Measurements from ENCODE around the gene TOR2A. TPM values are rescaled to one million over a fixed set of nuclear protein-coding genes. Genes with fewer than 3 reads are reported as not detected.

The TOR2A gene
- total RNA-seq, 1 donor from 2014 or later: 15.1 TPM

DNA sequence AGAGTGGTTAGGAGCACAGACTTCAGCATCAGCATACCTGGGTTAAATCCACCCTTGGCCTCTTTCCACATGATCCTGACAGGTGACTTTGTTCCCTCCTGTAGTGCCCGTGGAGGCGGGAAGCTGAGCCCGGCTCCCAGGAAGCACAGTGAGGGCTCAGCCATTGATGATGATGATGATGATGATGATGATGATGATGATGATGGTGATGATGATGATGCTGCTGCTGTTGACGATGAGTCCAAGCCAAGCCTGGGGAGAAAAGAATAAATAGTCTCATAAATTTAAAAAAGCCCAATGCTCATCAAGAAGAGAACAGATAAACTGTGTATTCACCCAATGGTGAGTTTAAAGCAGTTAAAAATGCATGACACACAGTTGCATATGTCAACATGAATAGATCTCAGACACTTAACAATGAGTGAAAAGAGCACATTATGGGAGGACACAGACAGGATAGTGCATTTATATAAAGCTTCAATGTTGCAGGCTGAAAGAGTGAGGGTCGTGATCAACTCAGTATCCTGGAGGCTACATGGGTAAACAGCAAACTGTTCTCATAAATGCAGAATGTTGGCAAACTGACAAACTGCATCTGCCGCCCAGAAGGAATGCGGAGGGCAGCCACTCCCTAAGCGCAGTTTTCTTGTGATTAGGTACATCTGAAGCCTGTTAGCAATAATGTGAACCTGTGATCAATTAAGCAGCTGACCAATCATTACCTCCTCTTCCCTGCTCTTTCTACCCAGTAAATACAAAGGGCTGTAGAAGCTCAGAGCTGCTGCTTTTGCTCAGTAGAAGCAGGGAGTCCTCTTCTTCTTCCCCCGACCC lies 40.0 kb downstream of the TOR2A start:
- Mint-ChIP-seq H3K4me1 (peaks cover 12% of the 10 kb centered on the region), H3K4me3 (no peak overlapping the region), H3K36me3 (ENCODE audit: low read depth) (no peaks in the 10 kb centered on the region), H3K27ac (no peak overlapping the region), H3K27me3 (no peaks in the 10 kb centered on the region), H3K9me3 (no peaks in the 10 kb centered on the region)
- TF ChIP-seq, protein P1, sequence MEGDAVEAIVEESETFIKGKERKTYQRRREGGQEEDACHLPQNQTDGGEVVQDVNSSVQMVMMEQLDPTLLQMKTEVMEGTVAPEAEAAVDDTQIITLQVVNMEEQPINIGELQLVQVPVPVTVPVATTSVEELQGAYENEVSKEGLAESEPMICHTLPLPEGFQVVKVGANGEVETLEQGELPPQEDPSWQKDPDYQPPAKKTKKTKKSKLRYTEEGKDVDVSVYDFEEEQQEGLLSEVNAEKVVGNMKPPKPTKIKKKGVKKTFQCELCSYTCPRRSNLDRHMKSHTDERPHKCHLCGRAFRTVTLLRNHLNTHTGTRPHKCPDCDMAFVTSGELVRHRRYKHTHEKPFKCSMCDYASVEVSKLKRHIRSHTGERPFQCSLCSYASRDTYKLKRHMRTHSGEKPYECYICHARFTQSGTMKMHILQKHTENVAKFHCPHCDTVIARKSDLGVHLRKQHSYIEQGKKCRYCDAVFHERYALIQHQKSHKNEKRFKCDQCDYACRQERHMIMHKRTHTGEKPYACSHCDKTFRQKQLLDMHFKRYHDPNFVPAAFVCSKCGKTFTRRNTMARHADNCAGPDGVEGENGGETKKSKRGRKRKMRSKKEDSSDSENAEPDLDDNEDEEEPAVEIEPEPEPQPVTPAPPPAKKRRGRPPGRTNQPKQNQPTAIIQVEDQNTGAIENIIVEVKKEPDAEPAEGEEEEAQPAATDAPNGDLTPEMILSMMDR (IDR thresholded peaks at IDR 0.05): no peak
- no peak for DNase-seq
- CTCF ChIA-PET: interaction anchor here (0.5 kb wide), 1 partner anchor 175 kb away, joined by 3 read pairs; no protein-coding TSS in a partner anchor
- intact Hi-C loops (cut with micrococcal nuclease): no loop called here
- ATAC-seq (ENCODE audit: low read depth): no peak
- POLR2A ChIA-PET: no interaction called here

DNA sequence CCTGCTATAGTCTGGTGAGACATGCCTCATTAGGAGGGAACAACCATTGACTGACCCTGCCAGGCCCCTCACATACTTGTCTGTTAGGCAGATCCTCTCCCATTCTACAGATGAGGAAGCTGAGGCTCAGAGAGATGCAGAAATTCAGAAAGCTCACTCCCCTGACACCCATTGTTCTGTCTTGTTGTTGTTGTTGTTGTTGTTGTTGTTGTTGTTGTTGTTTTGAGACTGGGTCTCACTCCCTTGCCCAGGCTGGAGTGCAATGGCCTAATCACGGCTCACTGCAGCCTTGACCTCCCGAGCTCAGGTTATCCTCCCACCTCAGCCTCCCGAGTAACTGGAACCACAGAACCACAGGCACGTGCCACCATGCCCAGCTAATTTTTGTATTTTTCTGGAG lies 41.4 kb downstream of the TOR2A start:
- TF ChIP-seq, protein P1 (IDR thresholded peaks at IDR 0.05): no peak
- DNase-seq: no peak
- ChIA-PET POLR2A (interaction anchor here (0.6 kb wide), 1 partner anchor 9 kb away, joined by 3 read pairs; no protein-coding TSS in a partner anchor), CTCF (no interaction called here)
- intact Hi-C loops (cut with micrococcal nuclease): no loop called here
- Mint-ChIP-seq H3K9me3 (no peaks in the 10 kb centered on the region), H3K4me1 (no peaks in the 10 kb centered on the region), H3K4me3 (no peak overlapping the region), H3K27ac (no peak overlapping the region), H3K27me3 (no peaks in the 10 kb centered on the region), H3K36me3 (ENCODE audit: low read depth) (no peaks in the 10 kb centered on the region)
- no peak for ATAC-seq (ENCODE audit: low read depth)

DNA sequence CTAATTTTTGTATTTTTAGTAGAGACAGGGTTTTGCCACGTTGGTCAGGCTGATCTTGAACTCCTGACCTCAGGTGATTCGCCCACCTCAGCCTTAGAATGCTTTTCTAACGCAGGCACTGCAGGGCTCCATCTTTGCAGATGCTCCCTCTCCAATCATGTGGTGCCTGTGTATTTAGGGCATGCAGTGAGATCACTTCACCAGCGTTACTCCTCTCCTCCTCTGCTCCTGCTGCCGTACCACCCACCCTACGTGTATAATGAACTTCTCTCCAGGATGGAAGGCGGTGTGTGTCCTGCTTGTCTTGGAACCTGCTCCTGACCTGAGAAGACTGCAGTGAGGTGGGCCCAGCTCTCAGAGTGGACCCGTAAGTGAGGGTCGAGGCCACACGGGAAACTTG lies 42.0 kb downstream of the TOR2A start:
- Mint-ChIP-seq H3K36me3 (ENCODE audit: low read depth) (no peaks in the 10 kb centered on the region), H3K27ac (no peak overlapping the region)
- intact Hi-C loops (cut with micrococcal nuclease): no loop called here

DNA sequence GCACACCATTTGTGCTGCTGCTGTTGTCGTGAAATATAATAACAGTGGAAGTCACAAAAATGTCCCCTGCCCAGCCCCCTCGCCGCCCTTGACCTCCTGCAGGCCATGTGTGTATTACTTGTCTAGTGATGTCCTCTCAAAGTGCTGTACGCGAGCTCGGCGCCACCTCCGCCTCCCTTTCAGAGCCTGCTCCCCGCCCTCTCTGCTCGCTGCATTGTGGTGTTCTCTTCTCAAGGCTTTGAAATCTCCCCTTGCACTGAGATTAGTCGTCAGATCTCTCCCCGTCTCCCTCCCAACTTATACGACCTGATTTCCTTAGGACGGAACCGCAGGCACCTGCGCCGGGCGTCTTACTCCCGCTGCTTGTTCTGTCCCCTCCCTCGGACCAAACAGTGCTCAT lies 43.0 kb downstream of the TOR2A start:
- no peak for ATAC-seq (ENCODE audit: low read depth)
- no peak for DNase-seq
- Mint-ChIP-seq H3K27me3 (no peaks in the 10 kb centered on the region), H3K27ac (no peak overlapping the region), H3K36me3 (ENCODE audit: low read depth) (no peaks in the 10 kb centered on the region), H3K4me3 (no peak overlapping the region), H3K4me1 (no peaks in the 10 kb centered on the region), H3K9me3 (no peaks in the 10 kb centered on the region)
- CTCF ChIA-PET: no interaction called here
- intact Hi-C loops (cut with micrococcal nuclease): no loop called here
- POLR2A ChIA-PET: no interaction called here
- TF ChIP-seq, protein P1 (IDR thresholded peaks at IDR 0.05): no peak

More for the DNA sequence above, 42.0 kb downstream of the TOR2A start:
- DNase-seq (no peak), ATAC-seq (ENCODE audit: low read depth) (no peak)
- no peaks in the 10 kb centered on the region for H3K4me1 Mint-ChIP-seq
- no peaks in the 10 kb centered on the region for H3K9me3 Mint-ChIP-seq
- ChIA-PET POLR2A (no interaction called here), CTCF (no interaction called here)
- H3K27me3 Mint-ChIP-seq: no peaks in the 10 kb centered on the region
- TF ChIP-seq, protein P1 (IDR thresholded peaks at IDR 0.05): no peak
- H3K4me3 Mint-ChIP-seq: no peak overlapping the region

DNA sequence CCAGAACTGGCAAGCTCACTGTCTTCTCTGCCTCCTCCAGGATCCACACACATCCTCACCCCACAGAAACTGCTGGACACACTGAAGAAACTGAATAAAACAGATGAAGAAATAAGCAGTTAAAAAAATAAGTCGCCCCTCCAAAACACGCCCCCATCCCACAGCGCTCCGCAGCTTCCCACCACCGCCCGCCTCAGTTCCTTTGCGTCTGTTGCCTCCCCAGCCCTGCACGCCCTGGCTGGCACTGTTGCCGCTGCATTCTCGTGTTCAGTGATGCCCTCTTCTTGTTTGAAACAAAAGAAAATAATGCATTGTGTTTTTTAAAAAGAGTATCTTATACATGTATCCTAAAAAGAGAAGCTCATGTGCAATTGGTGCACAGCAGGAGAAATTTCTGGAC lies 44.4 kb downstream of the TOR2A start:
- Mint-ChIP-seq H3K4me1 (no peaks in the 10 kb centered on the region), H3K9me3 (no peaks in the 10 kb centered on the region), H3K27me3 (no peaks in the 10 kb centered on the region), H3K27ac (no peak overlapping the region), H3K4me3 (no peak overlapping the region), H3K36me3 (ENCODE audit: low read depth) (no peaks in the 10 kb centered on the region)
- CTCF ChIA-PET: interaction anchor here (0.7 kb wide), 1 partner anchor 178 kb away, joined by 3 read pairs; no protein-coding TSS in a partner anchor
- intact Hi-C loops (cut with micrococcal nuclease): no loop called here
- POLR2A ChIA-PET: no interaction called here
- TF ChIP-seq, protein P1 (IDR thresholded peaks at IDR 0.05): no peak
- DNase-seq (no peak), ATAC-seq (ENCODE audit: low read depth) (no peak)

Data from activated B cell treated with CpG ODN at 0.5 μM for 24 hours (primary cell).